HepG2 (cell line): ENCODE measurements around the gene C17orf75. TPM values are rescaled to one million over a fixed set of nuclear protein-coding genes. Genes with fewer than 3 reads are reported as not detected.

Source experiments
- ATAD3A ChIP-seq: sonication (generic); formaldehyde crosslinking; IDR thresholded peaks from 2 replicates; pipeline ENCODE4 v1.4.0; 2020; ENCODE audit warnings: missing genetic modification reagents
- BCL3 ChIP-seq: sonication (generic); formaldehyde crosslinking; IDR thresholded peaks from 2 replicates; pipeline ENCODE4 v1.5.1; 2020; ENCODE audit warnings: mild to moderate bottlenecking, missing genetic modification reagents, moderate library complexity
- EP300 ChIP-seq, 3 experiments: sonication (generic) in 1 of 3; formaldehyde crosslinking in 1 of 3; IDR thresholded peaks; 2 replicates each; pipeline versions ENCODE4 v1.5.1 to v1.6.1; 2011 to 2020; ENCODE audit warnings: low read depth in 2 of 3, low read length in 2 of 3, borderline replicate concordance in 1 of 3, improper control_type of control experiment in 1 of 3, mild to moderate bottlenecking in 1 of 3, missing genetic modification reagents in 1 of 3, moderate library complexity in 1 of 3
- KDM3A ChIP-seq: IDR thresholded peaks from 2 replicates; pipeline ENCODE4 v1.6.1; 2018; ENCODE audit warnings: low read depth, missing compliant biosample characterization
- NCOA1 ChIP-seq: sonication (generic); formaldehyde crosslinking; IDR thresholded peaks from 2 replicates; pipeline ENCODE4 v1.9.0; 2021; ENCODE audit warnings: missing genetic modification reagents
- SAP130 ChIP-seq: IDR thresholded peaks from 2 replicates; pipeline ENCODE4 v1.6.1; 2016; ENCODE audit warnings: low read depth
- TGIF2 ChIP-seq: IDR thresholded peaks from 2 replicates; pipeline ENCODE4 v1.6.1; 2016; ENCODE audit warnings: control low read depth, missing compliant biosample characterization
- ZBTB3 ChIP-seq: sonication (generic); formaldehyde crosslinking; IDR thresholded peaks from 2 replicates; pipeline ENCODE4 v1.4.0; 2020; ENCODE audit warnings: low read depth, mild to moderate bottlenecking, moderate library complexity, missing genetic modification reagents, borderline replicate concordance
- ZFX ChIP-seq: sonication (generic); formaldehyde crosslinking; IDR thresholded peaks from 2 replicates; pipeline ENCODE4 v1.4.0; 2020; ENCODE audit warnings: mild to moderate bottlenecking, low read depth, missing genetic modification reagents, moderate library complexity
- ZMYM2 ChIP-seq: sonication (generic); formaldehyde crosslinking; IDR thresholded peaks from 2 replicates; pipeline ENCODE4 v1.8.0; 2022; ENCODE audit warnings: mild to moderate bottlenecking, missing genetic modification reagents
- ZNF180 ChIP-seq: sonication (generic); formaldehyde crosslinking; IDR thresholded peaks from 2 replicates; pipeline ENCODE4 v1.4.0; 2020; ENCODE audit warnings: low read depth, missing genetic modification reagents, borderline replicate concordance
- ZNF253 ChIP-seq: sonication (generic); formaldehyde crosslinking; IDR thresholded peaks from 2 replicates; pipeline ENCODE4 v1.8.0; 2022; ENCODE audit warnings: mild to moderate bottlenecking, missing genetic modification reagents, borderline replicate concordance
- ZNF513 ChIP-seq: sonication (generic); formaldehyde crosslinking; conservative IDR thresholded peaks from 2 replicates; pipeline ENCODE4 v1.5.0; 2020; ENCODE audit warnings: missing genetic modification reagents
- ZNF777 ChIP-seq: sonication (generic); formaldehyde crosslinking; IDR thresholded peaks from 2 replicates; pipeline ENCODE4 v1.4.0; 2020; ENCODE audit warnings: missing genetic modification reagents
- ZNF780A ChIP-seq: sonication (generic); formaldehyde crosslinking; IDR thresholded peaks from 2 replicates; pipeline ENCODE4 v1.8.0; 2022; ENCODE audit warnings: mild to moderate bottlenecking, missing genetic modification reagents, moderate library complexity
- ZNF782 ChIP-seq: sonication (generic); formaldehyde crosslinking; IDR thresholded peaks from 2 replicates; pipeline ENCODE4 v1.4.0; 2020; ENCODE audit warnings: missing genetic modification reagents, mild to moderate bottlenecking, borderline replicate concordance
- polyA plus RNA-seq, 8 experiments: library from polyadenylated mRNA; depleted of rRNA in 3 of 8; stranded (reverse) in 7 of 8; unstranded in 1 of 8; fragments of >200 nt; fragmentation: Illumina TruSeq in 4 of 8; extraction: Trizol in 4 of 8; gene quantifications; 2 replicates each; pipeline versions ENCODE4 v1.2.1 to v1.2.3, GENCODE V29; 2011 to 2016; ENCODE audit warnings: low read depth in 4 of 8, missing spikeins in 1 of 8, mixed read lengths in 1 of 8; ENCODE audit not compliant: insufficient read depth in 1 of 8
- total RNA-seq, 5 experiments: library from RNA; depleted of rRNA; stranded (reverse); fragments of >200 nt; fragmentation: Illumina TruSeq; extraction: Trizol; gene quantifications; 2 replicates each; pipeline ENCODE4 v1.2.3, GENCODE V29; 2016; ENCODE audit warnings: low read depth in 1 of 5
- TF ChIP-seq, protein P1 (sequence below): sonication (generic); formaldehyde crosslinking; IDR thresholded peaks from 2 replicates; pipeline ENCODE4 v1.9.0; 2022; ENCODE audit warnings: missing genetic modification reagents, mild to moderate bottlenecking, borderline replicate concordance
- TF ChIP-seq, protein P2 (sequence below): sonication (generic); formaldehyde crosslinking; IDR thresholded peaks from 2 replicates; pipeline ENCODE4 v1.5.0; 2020; ENCODE audit warnings: mild to moderate bottlenecking, missing genetic modification reagents, borderline replicate concordance

The C17orf75 gene
- total and polyA plus RNA-seq, 2 of the 13 experiments (the other 11 are each of a cell fraction or from before 2014, with no cell fraction given): 16.2 to 33.0 TPM

DNA sequence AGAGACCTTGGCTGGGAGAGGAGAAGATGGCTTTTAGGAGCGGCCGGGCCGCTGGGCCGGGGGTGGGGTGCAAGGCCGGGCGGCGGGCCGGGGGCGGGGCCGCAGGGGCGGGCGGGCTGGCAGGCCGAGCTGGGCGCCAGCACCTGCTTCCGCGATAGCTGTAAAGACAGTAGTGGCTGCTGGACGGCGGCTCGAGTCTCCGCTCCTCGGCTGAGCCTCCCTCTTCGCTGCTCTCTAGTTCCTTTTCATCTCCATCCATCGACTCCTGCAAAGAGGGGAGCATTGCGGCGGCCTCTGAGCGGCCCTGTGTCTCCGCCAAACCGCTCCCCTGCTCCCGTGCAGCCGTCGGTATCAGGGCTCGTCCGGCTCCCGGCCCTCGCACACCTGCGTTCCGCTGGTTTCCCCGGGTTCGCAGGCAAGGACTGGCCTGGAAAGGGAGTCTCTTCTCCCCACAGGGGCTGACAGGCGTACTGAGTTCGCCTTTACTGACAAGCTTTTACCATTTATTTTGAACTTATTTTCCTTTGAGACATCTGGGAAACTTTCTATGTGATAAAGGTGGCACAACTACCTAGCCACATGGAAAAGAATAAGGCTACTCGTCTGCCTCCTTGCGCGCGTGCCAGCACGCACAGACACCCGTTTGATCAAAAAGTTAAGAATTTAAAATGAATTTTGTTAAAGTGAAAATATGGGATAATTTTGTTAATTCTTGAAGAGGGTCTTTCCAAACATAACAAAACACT lies at the start of gene C17orf75 (continued):
- TF ChIP-seq BCL3 (CRISPR knock-in tag): peak; percentile 56; the same call in 1 of the 2 replicates
- no peak; the same call in 1 of the 2 replicates for TF ChIP-seq ZNF782 (CRISPR knock-in tag)
- peak; percentile 89 for TF ChIP-seq ZNF777 (CRISPR knock-in tag)
- TF ChIP-seq EP300 (IDR thresholded peaks at IDR 0.05; ENCODE audit: low read depth in 2 of 2, low read length in 2 of 2): peak in 1 of 2 experiments; percentile 48; a peak in 1 of 4 replicates
- 0 out of 2 replicates have a peak, but pooled peaks have one; percentile 20 for TF ChIP-seq EP300 (CRISPR knock-in tag; IDR thresholded peaks at IDR 0.05; ENCODE audit: borderline replicate concordance)
- TF ChIP-seq ZNF513: no peak
- peak; percentile 93 for TF ChIP-seq TGIF2 (CRISPR knock-in tag)
- TF ChIP-seq ZFX (CRISPR knock-in tag): peak; percentile 97
- 0 out of 2 replicates have a peak, but pooled peaks have one; percentile 37 for TF ChIP-seq ATAD3A
- no peak for TF ChIP-seq ZNF180
- no peak for TF ChIP-seq ZNF253 (CRISPR knock-in tag)
- TF ChIP-seq KDM3A: peak; percentile 97
- TF ChIP-seq NCOA1 (CRISPR knock-in tag): no peak
- TF ChIP-seq ZNF780A (CRISPR knock-in tag): no peak
- no peak for TF ChIP-seq ZBTB3
- 0 out of 2 replicates have a peak, but pooled peaks have one; percentile 85 for TF ChIP-seq ZMYM2
- TF ChIP-seq, protein P1, sequence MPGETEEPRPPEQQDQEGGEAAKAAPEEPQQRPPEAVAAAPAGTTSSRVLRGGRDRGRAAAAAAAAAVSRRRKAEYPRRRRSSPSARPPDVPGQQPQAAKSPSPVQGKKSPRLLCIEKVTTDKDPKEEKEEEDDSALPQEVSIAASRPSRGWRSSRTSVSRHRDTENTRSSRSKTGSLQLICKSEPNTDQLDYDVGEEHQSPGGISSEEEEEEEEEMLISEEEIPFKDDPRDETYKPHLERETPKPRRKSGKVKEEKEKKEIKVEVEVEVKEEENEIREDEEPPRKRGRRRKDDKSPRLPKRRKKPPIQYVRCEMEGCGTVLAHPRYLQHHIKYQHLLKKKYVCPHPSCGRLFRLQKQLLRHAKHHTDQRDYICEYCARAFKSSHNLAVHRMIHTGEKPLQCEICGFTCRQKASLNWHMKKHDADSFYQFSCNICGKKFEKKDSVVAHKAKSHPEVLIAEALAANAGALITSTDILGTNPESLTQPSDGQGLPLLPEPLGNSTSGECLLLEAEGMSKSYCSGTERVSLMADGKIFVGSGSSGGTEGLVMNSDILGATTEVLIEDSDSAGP (CRISPR knock-in tag): peak; percentile 93
- TF ChIP-seq SAP130 (CRISPR knock-in tag): peak; percentile 96
- TF ChIP-seq, protein P2, sequence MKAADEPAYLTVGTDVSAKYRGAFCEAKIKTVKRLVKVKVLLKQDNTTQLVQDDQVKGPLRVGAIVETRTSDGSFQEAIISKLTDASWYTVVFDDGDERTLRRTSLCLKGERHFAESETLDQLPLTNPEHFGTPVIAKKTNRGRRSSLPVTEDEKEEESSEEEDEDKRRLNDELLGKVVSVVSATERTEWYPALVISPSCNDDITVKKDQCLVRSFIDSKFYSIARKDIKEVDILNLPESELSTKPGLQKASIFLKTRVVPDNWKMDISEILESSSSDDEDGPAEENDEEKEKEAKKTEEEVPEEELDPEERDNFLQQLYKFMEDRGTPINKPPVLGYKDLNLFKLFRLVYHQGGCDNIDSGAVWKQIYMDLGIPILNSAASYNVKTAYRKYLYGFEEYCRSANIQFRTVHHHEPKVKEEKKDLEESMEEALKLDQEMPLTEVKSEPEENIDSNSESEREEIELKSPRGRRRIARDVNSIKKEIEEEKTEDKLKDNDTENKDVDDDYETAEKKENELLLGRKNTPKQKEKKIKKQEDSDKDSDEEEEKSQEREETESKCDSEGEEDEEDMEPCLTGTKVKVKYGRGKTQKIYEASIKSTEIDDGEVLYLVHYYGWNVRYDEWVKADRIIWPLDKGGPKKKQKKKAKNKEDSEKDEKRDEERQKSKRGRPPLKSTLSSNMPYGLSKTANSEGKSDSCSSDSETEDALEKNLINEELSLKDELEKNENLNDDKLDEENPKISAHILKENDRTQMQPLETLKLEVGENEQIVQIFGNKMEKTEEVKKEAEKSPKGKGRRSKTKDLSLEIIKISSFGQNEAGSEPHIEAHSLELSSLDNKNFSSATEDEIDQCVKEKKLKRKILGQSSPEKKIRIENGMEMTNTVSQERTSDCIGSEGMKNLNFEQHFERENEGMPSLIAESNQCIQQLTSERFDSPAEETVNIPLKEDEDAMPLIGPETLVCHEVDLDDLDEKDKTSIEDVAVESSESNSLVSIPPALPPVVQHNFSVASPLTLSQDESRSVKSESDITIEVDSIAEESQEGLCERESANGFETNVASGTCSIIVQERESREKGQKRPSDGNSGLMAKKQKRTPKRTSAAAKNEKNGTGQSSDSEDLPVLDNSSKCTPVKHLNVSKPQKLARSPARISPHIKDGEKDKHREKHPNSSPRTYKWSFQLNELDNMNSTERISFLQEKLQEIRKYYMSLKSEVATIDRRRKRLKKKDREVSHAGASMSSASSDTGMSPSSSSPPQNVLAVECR (CRISPR knock-in tag): peak; percentile 87
